ENCODE results near the gene PIEZO2.

- TF ChIP-seq POLR2AphosphoS5 (IDR thresholded peaks at IDR 0.05) (no peak), POLR2A (IDR thresholded peaks at IDR 0.05) (no peak)
Observed at GRCh38 chr18:10898417-10898974, 250.9 kb downstream of the PIEZO2 start.

Data from breast epithelium (tissue), 3 donors.